Tongue (tissue), 2 donors: ENCODE data around the gene BSG. TPM values are rescaled to one million over a fixed set of nuclear protein-coding genes. Genes with fewer than 3 reads are reported as not detected.
"Not testable (repeated sequence)": the region's sequence is repeated elsewhere in the genome, so short reads cannot be mapped to it uniquely, and the experiment has no call there.

Experiments
- DNase-seq: peaks from one replicate; pipeline ENCODE4 v3.0.0-alpha.2; 2015
- total RNA-seq: library from RNA; depleted of rRNA; stranded (reverse); fragments of >200 nt; gene quantifications from one replicate; pipeline ENCODE4 v1.2.3, GENCODE V29; 2014

Gene BSG
- total RNA-seq, 1 donor from 2014 or later, result 236 TPM

DNA sequence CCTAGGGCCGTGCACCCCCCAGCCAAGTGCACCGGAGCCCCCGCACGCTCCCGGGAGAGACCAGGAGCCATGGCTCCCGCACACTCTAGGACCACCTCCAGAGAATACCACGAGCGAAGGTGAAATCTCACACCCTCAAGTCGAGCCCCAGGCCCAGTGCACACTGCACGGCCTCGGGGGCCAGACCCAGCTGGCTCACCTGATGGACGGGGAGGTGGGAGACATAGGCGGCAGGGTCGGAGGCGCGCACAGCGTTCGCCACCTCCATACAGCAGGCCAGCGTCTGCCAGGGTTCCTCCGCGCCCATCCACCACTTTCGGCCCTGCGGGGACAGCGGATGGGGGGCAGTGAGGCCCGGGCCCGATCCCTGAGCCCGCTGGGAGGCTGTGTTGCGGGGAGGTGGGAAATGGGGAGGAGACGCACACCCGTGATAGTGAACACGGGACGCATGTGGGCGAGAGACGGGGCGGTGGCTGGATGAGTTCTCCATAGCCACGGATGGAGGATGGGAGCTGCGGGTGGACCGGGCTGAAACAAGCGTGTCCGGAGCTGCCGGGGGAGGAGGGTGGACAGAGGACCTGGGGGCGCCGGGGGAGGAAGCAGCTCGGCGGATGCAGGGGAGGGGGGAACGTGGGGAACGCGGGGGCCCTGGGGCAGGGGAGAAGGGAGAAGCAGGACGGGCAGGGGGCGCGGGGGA lies 47.9 kb downstream of the BSG start:
- DNase-seq, result no peak

DNA sequence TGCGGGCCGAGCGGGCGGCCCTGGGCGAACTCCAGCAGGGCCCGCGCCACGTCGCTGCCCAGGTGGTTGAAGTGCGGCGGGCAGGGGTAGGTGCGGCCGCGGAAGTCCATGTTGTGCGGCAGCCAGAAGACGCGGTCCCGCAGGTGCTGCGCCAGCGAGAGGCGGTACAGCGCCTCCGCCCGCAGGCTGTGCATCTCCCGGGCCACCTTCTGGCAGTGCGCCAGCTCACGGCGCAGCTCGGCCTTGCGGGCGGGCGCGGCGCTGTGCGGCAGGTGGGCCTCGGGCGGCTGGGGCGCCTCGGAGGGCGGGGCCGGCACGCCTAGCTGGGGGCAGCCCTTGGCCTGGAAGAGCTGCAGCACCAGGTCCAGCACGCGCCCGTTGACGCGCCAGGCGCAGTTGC lies 48.8 kb downstream of the BSG start:
- not testable (repeated sequence) for DNase-seq

DNA sequence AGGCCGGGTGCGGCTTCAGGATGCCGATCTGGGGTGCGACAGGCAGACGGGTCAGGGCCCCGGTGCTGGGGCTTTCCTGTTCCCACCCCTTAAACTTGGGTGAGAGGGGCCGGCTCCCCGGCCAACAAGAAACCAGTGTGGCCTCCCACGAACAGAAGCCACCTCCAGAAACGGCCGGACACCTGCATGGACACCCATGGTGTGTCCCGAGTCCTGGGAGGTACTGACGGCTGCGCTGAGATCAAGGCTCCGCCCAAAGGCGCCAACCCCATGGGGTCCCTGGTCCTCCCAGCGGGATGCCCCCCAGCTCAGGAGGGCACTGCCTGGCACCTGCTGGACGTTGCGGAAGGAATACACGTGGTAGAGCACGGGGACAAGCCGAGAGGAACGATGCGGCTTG lies 49.4 kb downstream of the BSG start:
- DNase-seq, result no peak

DNA sequence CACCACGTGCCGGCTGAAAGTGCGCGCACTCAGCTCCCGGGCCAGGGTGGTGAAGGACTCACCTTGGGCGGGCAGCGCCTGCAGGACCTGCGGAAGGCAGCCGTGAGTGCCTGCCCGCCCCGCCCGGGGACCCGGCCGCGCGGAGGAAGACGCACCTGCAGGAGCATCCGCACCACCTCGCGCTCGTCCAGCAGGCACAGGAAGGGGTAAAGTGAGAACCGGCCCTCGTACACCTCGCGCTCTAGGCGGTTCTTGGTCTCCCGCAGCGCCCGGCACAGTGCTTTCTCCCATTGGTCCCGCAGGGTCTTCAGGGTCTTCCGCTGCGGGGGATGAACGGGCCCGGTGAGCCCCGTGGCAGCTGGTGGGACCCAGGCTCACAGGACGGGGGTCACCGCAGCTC lies 50.3 kb downstream of the BSG start:
- DNase-seq, result no peak

DNA sequence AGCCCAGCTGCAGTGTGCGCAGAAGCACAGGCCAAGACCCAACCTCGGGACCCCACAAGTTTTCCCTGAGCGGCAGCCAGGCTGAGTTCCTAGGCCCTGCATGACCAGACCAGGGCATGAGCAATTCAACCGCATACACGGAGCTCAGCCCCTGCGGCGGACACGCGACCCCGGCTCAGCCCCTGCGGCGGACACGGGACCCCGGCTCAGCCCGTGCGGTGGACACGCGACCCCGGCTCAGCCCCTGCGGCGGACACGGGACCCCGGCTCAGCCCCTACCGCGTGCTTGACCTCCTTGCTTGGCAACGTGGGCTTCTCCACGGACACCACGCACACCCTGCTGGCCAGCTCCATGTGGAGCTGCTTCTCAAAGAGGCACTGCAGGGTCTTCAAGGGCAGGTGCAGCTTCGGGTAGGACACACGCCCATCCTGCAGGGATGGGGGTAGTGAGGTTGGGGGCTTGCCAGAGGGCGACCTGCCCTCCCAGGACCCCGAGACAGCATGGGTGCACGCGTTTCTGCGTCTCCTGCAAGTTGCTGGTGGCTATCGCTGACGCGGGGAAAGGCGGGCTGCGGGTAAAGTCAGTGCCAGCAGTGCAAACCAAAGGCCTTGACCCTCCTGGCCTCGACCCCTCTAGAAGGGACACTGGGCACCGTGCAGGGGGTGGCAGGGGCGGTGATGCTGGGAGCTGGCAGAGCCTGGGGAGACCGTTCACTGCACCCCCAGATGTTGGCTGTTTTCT lies 51.0 kb downstream of the BSG start:
- DNase-seq, result no peak

DNA sequence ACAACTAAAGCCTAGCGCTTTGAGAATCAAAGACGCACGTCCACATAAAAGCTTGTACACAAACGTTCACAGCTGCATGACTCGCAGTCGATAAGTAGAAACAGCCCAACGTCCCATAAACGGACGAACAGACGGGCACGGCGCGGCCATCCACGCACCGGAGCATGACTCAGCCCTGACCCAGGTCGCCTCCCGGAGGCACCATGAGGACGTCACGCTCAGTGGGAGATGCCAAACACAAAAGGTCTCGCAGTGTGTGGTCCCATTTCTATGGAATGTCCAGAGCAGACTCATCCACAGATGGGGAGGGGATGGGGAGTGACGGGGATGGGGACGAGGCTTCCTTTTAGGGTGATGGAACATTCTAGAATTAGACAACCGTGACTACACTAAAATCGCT lies 51.6 kb downstream of the BSG start:
- DNase-seq, result no peak

DNA sequence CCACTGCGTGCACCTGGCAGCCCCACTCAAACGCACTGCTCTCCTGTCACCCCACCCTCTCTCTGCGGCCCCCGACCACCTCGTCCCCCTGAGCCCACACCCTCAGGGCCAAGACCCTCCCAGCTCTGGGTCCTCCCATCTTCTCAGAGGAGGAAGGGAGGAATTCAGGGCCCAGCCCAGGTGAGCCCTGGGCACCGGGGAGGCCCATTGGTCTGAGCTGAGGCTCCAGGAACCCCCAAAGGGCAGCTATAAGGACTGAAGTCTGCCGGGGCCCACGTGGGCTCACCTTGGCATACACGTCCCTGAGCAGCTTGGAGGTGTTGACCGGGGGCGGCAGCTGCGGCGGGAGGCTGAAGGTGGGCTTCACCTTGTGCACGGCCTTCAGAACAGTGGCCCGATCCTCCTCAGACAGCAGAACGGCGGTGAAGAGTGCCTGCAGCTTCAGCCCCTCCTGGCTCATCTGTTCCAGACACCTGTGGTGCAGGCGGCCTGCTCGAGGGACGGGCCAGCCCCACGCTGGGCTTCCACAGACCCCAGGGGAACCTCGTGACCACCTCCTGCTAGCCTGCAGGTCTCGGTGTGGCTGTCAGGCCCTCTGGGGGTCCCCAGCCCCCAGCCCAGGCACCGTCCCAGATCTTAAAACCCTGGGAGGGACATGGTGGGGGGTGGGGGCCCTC lies 52.2 kb downstream of the BSG start:
- DNase-seq, result no peak

DNA sequence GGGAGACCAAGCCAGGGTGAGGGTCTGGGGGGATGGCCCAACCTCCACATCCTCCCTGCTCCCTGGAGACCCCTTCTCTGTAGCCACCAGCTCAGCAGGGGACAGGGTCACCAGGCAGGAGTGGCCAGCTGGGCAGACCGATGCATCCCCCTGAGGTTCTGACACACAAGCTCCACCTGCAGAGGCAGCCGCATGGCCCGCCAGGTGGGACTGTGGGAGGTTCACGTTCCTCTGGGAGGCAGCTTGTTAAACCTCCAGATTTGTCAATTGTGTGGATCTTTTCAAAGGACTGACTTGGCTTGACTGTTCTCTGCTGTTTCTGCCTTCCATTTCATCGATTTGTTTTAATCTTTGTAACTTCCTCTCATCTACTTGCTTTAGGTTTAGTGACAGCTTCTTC lies 52.9 kb downstream of the BSG start:
- DNase-seq, result no peak

DNA sequence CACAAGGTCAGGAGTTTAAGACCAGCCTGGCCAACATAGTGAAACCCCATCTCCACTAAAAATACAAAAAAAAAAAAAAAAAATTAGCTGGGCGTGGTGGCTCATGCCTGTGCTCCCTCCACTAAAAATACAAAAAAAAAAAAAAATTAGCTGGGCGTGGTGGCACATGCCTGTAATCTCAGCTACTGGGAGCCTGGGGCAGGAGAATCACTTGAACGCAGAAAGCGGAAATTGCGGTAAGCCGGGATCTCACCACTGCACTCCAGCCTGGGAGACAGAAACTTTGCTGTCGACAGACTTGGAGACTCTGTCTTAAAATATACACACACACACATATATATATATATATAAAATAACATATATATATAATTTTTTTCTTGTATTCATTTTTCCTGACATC lies 54.2 kb downstream of the BSG start:
- not testable (repeated sequence) for DNase-seq

DNA sequence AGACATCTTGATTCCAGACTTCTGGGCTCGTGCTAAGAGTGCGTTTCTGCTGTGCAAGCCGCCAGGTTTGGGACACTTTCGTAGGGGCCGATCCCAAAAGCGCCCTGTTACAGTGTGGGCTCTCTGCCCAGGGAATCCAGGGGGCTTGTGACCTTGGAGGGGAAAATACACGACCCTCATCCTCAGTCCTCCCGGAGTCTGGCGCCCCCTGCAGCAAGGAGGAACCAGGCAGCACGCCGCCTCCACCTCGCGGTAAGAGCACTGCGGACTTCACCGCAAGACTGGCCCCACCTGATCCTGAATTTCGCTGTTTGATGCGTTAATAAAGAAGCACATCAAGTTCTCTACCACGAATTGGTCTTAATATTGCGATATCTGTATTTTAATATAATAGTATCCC lies 55.8 kb downstream of the BSG start:
- DNase-seq, result no peak

DNA sequence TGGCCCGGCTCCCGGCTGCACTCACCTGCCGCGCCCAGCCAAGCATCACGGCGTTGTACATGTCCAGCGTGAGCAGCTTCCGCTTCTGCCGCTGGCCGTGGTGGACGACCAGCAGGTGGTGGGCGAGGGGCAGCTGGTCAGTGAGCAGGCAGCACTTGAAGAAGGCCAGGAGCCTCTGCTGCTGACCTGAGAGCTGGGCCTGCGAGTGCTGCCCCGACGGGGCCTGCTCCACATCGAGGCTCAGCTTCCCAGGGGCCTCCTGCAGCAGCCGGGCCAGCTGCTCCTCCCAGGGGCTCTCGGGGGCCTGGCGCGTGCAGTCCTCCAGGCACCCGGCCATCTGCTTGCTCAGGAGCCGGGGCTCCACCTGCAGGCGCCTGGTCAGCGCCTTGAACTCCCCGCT lies 57.1 kb downstream of the BSG start:
- not testable (repeated sequence) for DNase-seq

DNA sequence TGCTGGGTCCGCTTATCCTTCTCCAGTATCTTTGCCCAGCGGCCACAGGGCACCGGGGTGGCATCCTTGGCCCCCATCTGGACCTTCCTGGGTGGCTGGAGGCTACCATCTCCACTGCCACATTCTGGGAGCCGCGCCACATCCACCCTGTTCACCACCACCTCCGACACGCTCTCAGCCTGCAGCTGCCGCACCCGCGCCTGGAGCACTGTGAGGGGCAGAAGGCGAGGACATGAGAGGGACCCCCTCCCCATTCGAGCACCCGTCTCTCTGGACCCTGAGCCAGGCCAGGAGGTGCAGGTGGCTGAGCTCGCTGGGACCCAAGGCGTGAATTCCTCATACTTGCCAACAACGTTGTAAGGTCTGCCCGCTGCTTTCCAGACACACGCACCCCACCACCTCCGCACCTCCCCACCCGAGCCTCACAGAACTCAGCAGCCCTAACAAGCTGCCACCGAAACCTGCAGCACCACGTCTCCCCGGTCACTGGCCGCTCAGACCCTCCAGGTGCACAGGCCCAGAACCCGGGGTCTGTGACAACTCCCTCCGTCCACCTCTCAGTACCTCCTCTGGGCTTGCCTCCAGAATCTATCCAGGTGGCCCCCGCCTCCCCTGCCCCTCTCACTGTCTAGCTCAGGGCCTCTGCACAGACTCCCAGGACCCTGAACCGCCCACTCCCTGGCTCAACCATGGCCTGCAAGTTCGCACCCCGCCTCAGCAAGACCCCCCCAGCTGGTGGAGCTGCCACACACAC lies 57.7 kb downstream of the BSG start:
- no peak for DNase-seq

DNA sequence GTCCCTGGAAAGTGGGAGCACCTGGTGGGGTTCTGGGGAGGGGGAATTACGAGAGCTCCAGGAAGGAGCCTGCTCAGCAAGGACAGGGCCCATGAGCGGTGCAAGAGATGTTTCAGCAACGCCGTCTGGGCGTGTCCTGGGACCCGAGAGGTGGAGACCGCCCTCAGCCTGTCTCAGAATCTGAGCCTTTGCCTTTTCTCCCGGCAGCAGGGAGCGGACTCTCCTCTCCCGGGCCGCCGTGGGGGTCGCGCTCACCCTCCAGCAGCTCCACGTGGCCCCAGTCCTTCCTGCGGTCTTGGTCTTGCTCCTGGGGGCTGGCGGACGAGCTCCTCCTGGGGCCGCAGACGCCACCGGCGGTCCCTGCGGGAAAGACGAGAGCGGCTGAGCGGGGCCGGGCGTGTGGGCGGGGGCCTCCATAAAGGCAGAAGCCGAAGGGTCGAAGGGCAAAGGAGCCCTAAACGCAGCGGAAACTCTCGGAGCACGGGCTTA lies 60.2 kb downstream of the BSG start:
- peak; percentile 49 for DNase-seq

Other genes starting within 250 kb of the BSG start
- 9.2 TPM for gene MIER2, start 227.8 kb upstream of the BSG start, total RNA-seq
- gene C2CD4C, start 163.4 kb upstream of the BSG start, total RNA-seq, result 1.6 TPM
- gene SHC2, start 111.6 kb upstream of the BSG start, total RNA-seq, result 18.3 TPM
- gene MADCAM1, start 76.1 kb upstream of the BSG start, total RNA-seq, result 1.1 TPM
- 34.5 TPM for gene TPGS1, start 65.1 kb upstream of the BSG start, total RNA-seq
- gene CDC34, start 40.8 kb upstream of the BSG start, total RNA-seq, result 64.1 TPM
- not detected for gene GZMM, start 28.5 kb upstream of the BSG start, total RNA-seq
- 0.41 TPM for gene HCN2, start 17.3 kb downstream of the BSG start, total RNA-seq
- gene POLRMT, start 60.9 kb downstream of the BSG start, total RNA-seq, result 25.1 TPM
- gene FGF22, start 67.3 kb downstream of the BSG start, total RNA-seq, result not detected
- 30.9 TPM for gene RNF126, start 90.6 kb downstream of the BSG start, total RNA-seq
- gene FSTL3, start 103.8 kb downstream of the BSG start, total RNA-seq, result 47.8 TPM
- 0.82 TPM for gene PRSS57, start 122.9 kb downstream of the BSG start, total RNA-seq
- 52.9 TPM for gene PALM, start 136.3 kb downstream of the BSG start, total RNA-seq
- 2.9 TPM for gene MISP, start 178.5 kb downstream of the BSG start, total RNA-seq
- 90.6 TPM for gene PTBP1, start 224.9 kb downstream of the BSG start, total RNA-seq
- gene PLPPR3, start 249.4 kb downstream of the BSG start, total RNA-seq, result 0.31 TPM